Motor neuron (in vitro differentiated cells): ENCODE results near the gene COL6A5. TPM values are rescaled to one million over a fixed set of nuclear protein-coding genes. Genes with fewer than 3 reads are reported as not detected.
"Not testable (repeated sequence)": the region's sequence is repeated elsewhere in the genome, so short reads cannot be mapped to it uniquely, and the experiment has no call there.

Experiments
- ATAC-seq, 8 experiments: fragments of 200-7000 bp; cut with Tn5 transposase; replicated peaks in 6 of 8; 2 replicates each; pipeline ENCODE4 v1.8.0; 2021; ENCODE audit warnings: mild to moderate bottlenecking in 8 of 8, moderate library complexity in 8 of 8
- H3K27ac ChIP-seq, 2 donors: fragments of 250-450 bp; sonication (Bioruptor Pico); 2 replicates each; pipeline ENCODE4 v1.9.0; 2021; ENCODE audit warnings: antibody characterized with exemption in 2 of 2, mild to moderate bottlenecking in 2 of 2, moderate library complexity in 1 of 2
- H3K4me1 ChIP-seq, 2 donors: fragments of 250-450 bp; sonication (Bioruptor Pico); replicated peaks in 1 of 2; 2 replicates each; pipeline ENCODE4 v1.6.1; 2021; ENCODE audit warnings: antibody characterized with exemption in 2 of 2, mild to moderate bottlenecking in 2 of 2, moderate library complexity in 1 of 2
- H3K4me3 ChIP-seq, 5 donors: fragments of 250-450 bp; sonication (Bioruptor Pico); 2 replicates each; pipeline ENCODE4 v1.9.0; 2021; ENCODE audit warnings: antibody characterized with exemption in 5 of 5, mild to moderate bottlenecking in 5 of 5, moderate library complexity in 4 of 5
- WGBS, 10 experiments: fragments of 450-650 bp; shearing (Covaris generic); methylation state at CpG; one replicate each; pipeline ENCODE4 v1.0.0; 2022; 5-methylcytosine and 5-hydroxymethylcytosine counted together
- in situ Hi-C, 9 experiments: fragments of 400-800 bp; cut with MboI; loops; one replicate each; pipeline ENCODE4 v1.15.0; 2021; ENCODE audit warnings: low sequenced_read_pairs in 9 of 9, low pct_unique_long_range_greater_than_20kb in 2 of 9; ENCODE audit not compliant: unreplicated experiment in 9 of 9
- total RNA-seq, 8 experiments: library from RNA; unstranded; fragments of 300-600 nt; gene quantifications; 2 replicates each; pipeline versions ENCODE4 v1.2.3 to v1.2.4, GENCODE V29; 2022

The COL6A5 gene
- total RNA-seq, 8 experiments from 2014 or later = 0.05 to 0.50 (median 0.09) TPM; not detected in 4

GRCh38 chr3:130428871-130429712, 83.6 kb downstream of the COL6A5 start:
- 0 to 68% (median 53%) methylated on average over 1 to 5 of the region's 5 CpGs for WGBS, 10 experiments
- Histone ChIP-seq H3K4me3 (no peak overlapping the region), H3K27ac (no peak overlapping the region), H3K4me1 (no peaks in the 10 kb centered on the region)
- in situ Hi-C loops = no loop called here
- no peak for ATAC-seq

DNA sequence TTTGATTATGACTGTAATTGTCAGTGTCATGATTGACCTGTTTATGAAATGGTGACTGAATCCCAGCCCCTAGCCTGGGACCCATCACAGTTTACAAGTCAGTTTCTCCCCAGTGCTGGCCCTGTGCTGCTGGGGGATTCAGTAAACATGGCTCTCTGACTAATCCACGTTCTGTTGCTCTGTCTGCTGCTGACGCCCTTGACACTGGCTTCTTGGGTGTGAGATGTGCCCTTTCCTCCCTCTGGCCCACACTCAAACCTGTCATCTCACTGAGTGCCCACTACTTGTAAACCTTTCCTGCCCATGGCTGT, 84.2 kb downstream of the COL6A5 start:
- no peak overlapping the region for H3K27ac ChIP-seq
- 17 to 80% (median 54%) methylated on average over 1 to 2 of the region's 2 CpGs; no CpG with 5 or more reads in 4 of the 10 experiments for whole genome bisulfite sequencing, 10 experiments
- H3K4me3 ChIP-seq = no peak overlapping the region
- H3K4me1 ChIP-seq = no peaks in the 10 kb centered on the region
- in situ Hi-C loops = no loop called here
- no peak for ATAC-seq

GRCh38 chr3:130430266-130430665, 84.8 kb downstream of the COL6A5 start:
- no peak overlapping the region for H3K4me3 ChIP-seq
- ATAC-seq = no peak
- H3K27ac ChIP-seq = no peak overlapping the region
- H3K4me1 ChIP-seq = no peaks in the 10 kb centered on the region
- in situ Hi-C loops = no loop called here

GRCh38 chr3:130432086-130432485, 86.6 kb downstream of the COL6A5 start:
- WGBS, 10 experiments = 0 to 100% (median 69%) methylated on average over 1 to 10 of the region's 10 CpGs; no CpG with 5 or more reads in 2 of the 10 experiments
- H3K4me1 ChIP-seq, ATAC-seq, in situ Hi-C loops, H3K27ac ChIP-seq, H3K4me3 ChIP-seq: not testable (repeated sequence)

DNA sequence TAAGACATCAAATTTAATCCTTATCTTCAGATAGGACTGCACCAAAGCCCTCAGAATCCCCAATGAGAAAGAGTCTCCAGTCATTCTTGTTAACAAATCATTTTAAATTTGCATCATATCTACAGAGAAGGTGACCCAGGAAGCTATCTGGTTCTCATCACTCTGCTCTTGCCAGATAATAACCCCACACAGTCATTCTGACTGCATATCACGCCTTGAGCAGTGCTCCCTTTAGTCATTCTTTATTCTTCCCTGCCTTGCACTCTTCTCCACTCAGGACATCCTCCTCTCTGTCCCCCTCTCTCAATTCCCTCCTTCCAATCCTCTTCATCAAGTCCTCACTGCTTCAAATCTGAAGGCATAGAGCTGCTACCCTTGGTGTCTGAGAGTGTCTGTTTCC, 87.8 kb downstream of the COL6A5 start:
- no peak overlapping the region for H3K4me3 ChIP-seq
- H3K27ac ChIP-seq = no peak overlapping the region
- in situ Hi-C loops = no loop called here
- WGBS, 10 experiments = 0 to 100% (median 50%) methylated on average over 1 of the region's 1 CpG; no CpG with 5 or more reads in 1 of the 10 experiments
- no peaks in the 10 kb centered on the region for H3K4me1 ChIP-seq
- no peak for ATAC-seq

- H3K27ac ChIP-seq = no peak overlapping the region
- 0 to 60% (median 20%) methylated on average over 1 of the region's 1 CpG; no CpG with 5 or more reads in 4 of the 10 experiments for WGBS, 10 experiments
- no peaks in the 10 kb centered on the region for H3K4me1 ChIP-seq
- no peak for ATAC-seq
- H3K4me3 ChIP-seq = no peak overlapping the region
- in situ Hi-C loops = no loop called here
These were observed 96.8 kb downstream of the COL6A5 start for GRCh38 chr3:130442284-130442683.

GRCh38 chr3:130446840-130447239, 101.4 kb downstream of the COL6A5 start:
- in situ Hi-C loops, ATAC-seq, H3K27ac ChIP-seq, H3K4me3 ChIP-seq, H3K4me1 ChIP-seq: not testable (repeated sequence)
- 0 to 100% (median 78%) methylated on average over 1 to 6 of the region's 6 CpGs; no CpG with 5 or more reads in 2 of the 10 experiments for WGBS, 10 experiments

DNA sequence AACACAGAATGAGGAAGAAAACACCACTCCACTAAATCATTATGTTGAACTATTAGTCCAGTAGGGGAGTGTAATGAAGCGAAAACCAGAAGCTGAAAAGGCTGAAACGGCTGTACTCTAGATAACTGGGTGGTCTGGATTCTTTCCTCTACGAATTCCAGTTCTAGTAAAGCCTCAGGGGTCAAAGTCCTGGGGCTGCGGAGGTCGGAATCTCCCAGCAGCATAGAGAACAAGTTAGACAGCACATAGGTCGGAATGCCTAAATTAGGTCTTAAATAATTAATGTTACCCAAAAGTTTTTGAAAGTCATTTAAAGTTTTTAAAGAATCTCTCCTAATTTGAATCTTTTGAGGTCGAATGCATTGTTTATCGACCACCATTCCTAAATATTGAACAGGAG, 102.7 kb downstream of the COL6A5 start:
- ATAC-seq, in situ Hi-C loops, H3K27ac ChIP-seq, H3K4me1 ChIP-seq, H3K4me3 ChIP-seq: not testable (repeated sequence)
- WGBS, 10 experiments = 9 to 84% (median 66%) methylated on average over 1 to 6 of the region's 8 CpGs; no CpG with 5 or more reads in 1 of the 10 experiments

DNA sequence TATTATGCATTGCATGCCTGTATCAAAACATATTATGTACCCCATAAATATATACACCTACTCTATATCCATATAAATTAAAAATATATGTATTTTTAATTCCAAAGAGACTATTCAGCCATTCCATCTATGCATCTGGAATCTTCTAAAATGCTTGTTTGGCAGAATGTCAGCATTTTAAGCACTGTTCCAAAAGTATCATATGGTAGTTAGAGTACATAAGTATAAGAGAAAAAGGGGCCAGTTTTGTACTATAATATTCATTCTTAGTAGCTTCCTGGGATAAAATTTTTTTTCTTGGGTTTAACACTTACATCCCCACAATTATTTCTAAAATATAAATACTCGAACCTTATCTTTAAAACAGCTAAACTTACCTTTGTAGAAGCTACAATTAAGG, 111.1 kb downstream of the COL6A5 start:
- in situ Hi-C loops = no loop called here
- no peaks in the 10 kb centered on the region for H3K4me1 ChIP-seq
- WGBS, 10 experiments = 0 to 43% (median 6%) methylated on average over 1 of the region's 1 CpG; no CpG with 5 or more reads in 1 of the 10 experiments
- no peak overlapping the region for H3K27ac ChIP-seq
- H3K4me3 ChIP-seq = no peak overlapping the region
- no peak for ATAC-seq

- no peak for ATAC-seq
- no peak overlapping the region for H3K27ac ChIP-seq
- WGBS, 10 experiments = 0 to 75% (median 44%) methylated on average over 1 of the region's 1 CpG; no CpG with 5 or more reads in 3 of the 10 experiments
- in situ Hi-C loops = no loop called here
- no peak overlapping the region for H3K4me3 ChIP-seq
- H3K4me1 ChIP-seq = no peaks in the 10 kb centered on the region
These were observed 112.2 kb downstream of the COL6A5 start for GRCh38 chr3:130457671-130458070.

GRCh38 chr3:130459944-130460343, 114.5 kb downstream of the COL6A5 start:
- H3K4me1 ChIP-seq = no peaks in the 10 kb centered on the region
- no peak overlapping the region for H3K4me3 ChIP-seq
- in situ Hi-C loops = no loop called here
- no peak for ATAC-seq
- no peak overlapping the region for H3K27ac ChIP-seq

DNA sequence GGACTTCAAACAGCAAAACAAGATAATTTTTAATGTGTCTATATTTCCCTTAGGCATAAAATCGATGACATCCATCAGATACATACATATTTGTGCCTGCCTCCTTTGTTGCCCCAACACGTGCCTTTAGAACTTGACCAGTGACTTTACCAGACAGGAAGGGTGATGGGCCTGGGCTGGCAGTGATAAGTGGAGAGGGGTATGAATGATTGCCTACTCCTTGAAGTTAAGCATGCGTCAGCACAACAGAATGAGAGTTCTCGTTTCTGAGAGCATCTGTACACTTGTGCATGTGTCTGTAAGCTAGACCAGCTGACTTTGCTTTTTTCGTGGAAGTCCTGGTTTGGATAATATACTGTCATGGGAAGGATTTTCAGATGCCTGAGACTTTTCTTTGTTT, 116.6 kb downstream of the COL6A5 start:
- Histone ChIP-seq H3K4me3 (no peak overlapping the region), H3K27ac (no peak overlapping the region), H3K4me1 (no peaks in the 10 kb centered on the region)
- no peak for ATAC-seq
- WGBS, 10 experiments = 0 to 95% (median 85%) methylated on average over 2 to 4 of the region's 5 CpGs
- in situ Hi-C loops = no loop called here

- no peak overlapping the region for H3K4me3 ChIP-seq
- no peak overlapping the region for H3K27ac ChIP-seq
- H3K4me1 ChIP-seq = no peaks in the 10 kb centered on the region
- no peak for ATAC-seq
- in situ Hi-C loops = no loop called here
- 0 to 100% (median 55%) methylated on average over 1 of the region's 1 CpG; no CpG with 5 or more reads in 6 of the 10 experiments for WGBS, 10 experiments
These were observed 117.7 kb downstream of the COL6A5 start for GRCh38 chr3:130463221-130463620.

GRCh38 chr3:130465521-130465920, 120.0 kb downstream of the COL6A5 start:
- no peak for ATAC-seq
- 0 to 83% (median 45%) methylated on average over 1 to 2 of the region's 2 CpGs for WGBS, 10 experiments
- Histone ChIP-seq H3K4me3 (no peak overlapping the region), H3K4me1 (no peaks in the 10 kb centered on the region), H3K27ac (no peak overlapping the region)
- in situ Hi-C loops = no loop called here
